Measurements from ENCODE around the gene TMEM91.

The TMEM91 gene

GRCh38 chr19:41412953-41413352 lies 36.6 kb downstream of the TMEM91 start:
- no peak for DNase-seq

- no peak for DNase-seq
Measured at GRCh38 chr19:41413947-41414346, 37.6 kb downstream of the TMEM91 start.

- DNase-seq = no peak
Measured at GRCh38 chr19:41414461-41414860, 38.1 kb downstream of the TMEM91 start.

DNA sequence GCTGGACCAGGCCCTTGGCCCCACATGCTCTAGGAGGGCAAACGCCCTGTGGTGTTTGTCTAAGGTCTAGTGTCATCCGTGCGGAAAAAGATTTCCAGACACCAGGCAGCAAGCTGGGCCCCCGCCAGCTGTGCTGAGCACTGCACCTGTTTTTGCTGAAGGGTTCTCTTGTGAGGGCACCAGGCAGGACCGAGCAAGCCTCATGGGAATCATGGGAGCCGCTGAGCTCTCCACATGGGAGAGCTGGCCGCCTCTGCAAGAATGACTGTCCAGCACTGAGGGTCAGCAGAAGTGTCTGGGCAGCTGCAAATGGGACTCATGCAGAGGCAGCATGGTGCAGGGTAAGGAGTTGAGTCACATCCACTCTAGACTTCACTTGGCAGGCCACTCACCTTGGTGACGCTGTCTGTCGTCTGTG lies 38.8 kb downstream of the TMEM91 start:
- no peak for DNase-seq

- no peak for DNase-seq
Measured at GRCh38 chr19:41416194-41416674, 39.9 kb downstream of the TMEM91 start.

DNA sequence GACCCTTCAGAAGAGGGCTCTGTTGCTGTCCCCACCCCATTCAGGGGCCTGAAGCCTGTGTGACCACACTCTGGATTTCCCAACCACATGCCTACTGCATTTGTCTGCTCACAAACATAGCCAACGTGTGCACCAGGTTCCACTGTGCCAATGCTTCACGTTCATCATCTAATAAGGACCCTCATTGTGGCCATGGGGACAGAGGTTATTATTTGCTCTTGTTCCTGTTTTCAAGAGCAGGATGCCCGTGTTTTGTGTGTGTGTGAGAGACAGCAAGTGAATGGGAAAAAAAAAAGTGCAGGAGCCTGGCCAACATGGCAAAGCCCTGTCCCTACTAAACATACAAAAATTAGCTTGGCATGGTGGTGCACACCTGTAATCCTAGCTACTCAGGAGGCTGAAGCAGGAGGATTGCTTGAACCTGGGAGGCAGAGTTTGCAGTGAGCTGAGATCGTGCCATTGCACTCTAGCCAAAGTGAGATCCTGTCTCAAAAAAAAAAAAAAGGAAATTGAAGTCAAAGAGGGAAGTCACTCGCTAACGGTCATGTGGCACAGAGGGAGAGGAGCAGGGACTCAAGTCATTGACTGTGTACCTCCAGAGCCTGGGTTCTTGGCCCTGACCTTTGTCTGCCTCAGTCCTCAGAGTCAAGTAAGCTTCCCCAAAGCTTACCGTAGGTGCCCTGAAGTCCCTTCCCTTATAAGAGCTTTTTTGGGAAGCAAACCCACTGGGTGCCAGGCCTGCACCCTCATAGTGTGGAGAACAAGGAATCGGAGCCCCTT lies 44.0 kb downstream of the TMEM91 start:
- peak; percentile 73 for DNase-seq

GRCh38 chr19:41421314-41421713 lies 45.0 kb downstream of the TMEM91 start:
- no peak for DNase-seq

DNA sequence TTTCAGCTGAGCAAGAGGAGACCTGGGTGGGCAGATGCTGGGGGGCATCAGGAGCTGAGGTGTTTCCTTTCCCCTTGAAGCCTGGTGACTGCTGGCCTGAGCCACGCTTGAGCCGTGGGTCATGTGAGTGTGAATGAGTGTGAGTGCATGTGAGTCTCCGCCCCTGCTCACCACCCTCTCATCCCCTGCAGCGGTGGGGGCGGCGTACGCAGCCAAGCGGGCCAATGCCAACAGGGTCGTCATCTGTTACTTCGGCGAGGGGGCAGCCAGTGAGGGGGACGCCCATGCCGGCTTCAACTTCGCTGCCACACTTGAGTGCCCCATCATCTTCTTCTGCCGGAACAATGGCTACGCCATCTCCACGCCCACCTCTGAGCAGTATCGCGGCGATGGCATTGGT lies 45.6 kb downstream of the TMEM91 start:
- no peak for DNase-seq

GRCh38 chr19:41422456-41422855 lies 46.1 kb downstream of the TMEM91 start:
- no peak for DNase-seq

DNA sequence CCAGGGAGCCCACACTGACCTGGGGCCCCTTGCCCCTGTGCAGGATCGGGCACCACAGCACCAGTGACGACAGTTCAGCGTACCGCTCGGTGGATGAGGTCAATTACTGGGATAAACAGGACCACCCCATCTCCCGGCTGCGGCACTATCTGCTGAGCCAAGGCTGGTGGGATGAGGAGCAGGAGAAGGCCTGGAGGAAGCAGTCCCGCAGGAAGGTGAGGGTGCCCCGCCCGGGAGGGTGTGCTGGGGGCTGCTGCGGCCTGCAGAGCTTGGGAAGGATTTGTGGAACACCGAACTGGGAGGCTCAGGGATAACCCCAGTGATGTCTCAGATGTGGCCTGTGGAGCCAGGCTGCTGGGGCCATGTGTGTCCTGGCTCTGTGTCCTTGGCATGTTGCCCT lies 46.6 kb downstream of the TMEM91 start:
- DNase-seq = no peak

DNA sequence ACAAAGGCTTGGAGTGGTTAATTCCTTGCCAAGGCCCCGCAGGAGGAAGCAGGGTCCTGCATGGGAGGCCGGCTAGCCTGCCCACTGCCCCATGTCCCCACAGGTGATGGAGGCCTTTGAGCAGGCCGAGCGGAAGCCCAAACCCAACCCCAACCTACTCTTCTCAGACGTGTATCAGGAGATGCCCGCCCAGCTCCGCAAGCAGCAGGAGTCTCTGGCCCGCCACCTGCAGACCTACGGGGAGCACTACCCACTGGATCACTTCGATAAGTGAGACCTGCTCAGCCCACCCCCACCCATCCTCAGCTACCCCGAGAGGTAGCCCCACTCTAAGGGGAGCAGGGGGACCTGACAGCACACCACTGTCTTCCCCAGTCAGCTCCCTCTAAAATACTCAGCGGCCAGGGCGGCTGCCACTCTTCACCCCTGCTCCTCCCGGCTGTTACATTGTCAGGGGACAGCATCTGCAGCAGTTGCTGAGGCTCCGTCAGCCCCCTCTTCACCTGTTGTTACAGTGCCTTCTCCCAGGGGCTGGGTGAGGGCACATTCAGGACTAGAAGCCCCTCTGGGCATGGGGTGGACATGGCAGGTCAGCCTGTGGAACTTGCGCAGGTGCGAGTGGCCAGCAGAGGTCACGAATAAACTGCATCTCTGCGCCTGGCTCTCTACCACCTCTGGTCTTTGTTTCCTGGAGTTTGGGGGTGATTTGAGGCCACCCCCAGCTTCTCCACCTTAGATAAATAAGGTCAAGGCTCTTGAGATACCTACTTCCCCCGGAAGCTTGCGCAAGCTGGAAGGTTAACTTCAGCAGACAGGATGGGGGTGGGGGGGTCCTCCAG lies 48.2 kb downstream of the TMEM91 start:
- DNase-seq = no peak

GRCh38 chr19:41425174-41426115 lies 49.1 kb downstream of the TMEM91 start:
- no peak for DNase-seq

GRCh38 chr19:41426116-41426841 lies 49.9 kb downstream of the TMEM91 start:
- no peak for DNase-seq

- DNase-seq = peak; percentile 70
Measured at GRCh38 chr19:41426952-41427646, 50.8 kb downstream of the TMEM91 start, which contains the start of gene B3GNT8. TSS of gene B3GNT8 (minus strand) at chr19:41427374. CDS start at chr19:41426778, 596 bp downstream.

- DNase-seq = peak; percentile 15
Measured at GRCh38 chr19:41427647-41428480, 51.5 kb downstream of the TMEM91 start.

GRCh38 chr19:41428481-41428859 lies 52.1 kb downstream of the TMEM91 start:
- DNase-seq = no peak

DNA sequence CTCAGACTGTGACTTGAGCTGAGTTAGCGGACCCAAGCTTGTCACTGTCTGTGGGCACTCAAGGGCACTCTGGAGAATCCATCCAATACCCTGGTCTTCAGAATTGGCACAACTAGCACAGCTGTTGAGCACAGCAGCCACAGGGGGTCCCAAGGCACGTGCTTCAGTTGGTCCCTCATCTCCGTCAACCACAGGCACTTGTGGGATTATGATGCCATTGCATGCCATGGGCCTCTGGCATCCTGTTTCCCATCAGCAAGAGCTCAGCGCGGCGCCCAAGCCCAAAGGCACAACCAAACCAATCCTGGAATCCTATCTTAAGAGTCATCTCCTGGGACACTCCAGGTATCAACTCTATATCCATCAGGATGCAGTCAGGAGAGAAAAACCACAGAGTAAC lies 54.6 kb downstream of the TMEM91 start:
- DNase-seq = no peak

GRCh38 chr19:41431426-41432386 lies 55.4 kb downstream of the TMEM91 start:
- peak; percentile 67 for DNase-seq

DNA sequence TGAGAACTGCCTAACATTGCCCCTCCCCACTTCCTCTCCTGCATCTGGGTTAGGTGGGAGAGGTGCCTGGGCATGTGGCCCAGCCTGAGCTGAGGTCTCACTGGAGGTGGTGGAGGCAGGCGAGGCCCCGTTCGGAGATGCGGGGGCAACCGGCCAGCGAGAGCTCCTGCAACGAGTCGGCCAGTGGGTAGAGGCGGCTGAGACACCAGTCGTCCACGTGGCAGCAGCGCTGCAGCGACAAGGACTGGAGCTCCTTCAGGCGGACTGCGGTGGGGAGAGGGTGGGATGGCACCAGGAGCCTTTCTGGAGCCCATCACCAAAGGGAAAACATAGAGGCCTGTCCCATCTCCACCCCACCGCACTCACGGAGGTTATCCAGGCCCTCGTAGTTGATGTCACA lies 56.8 kb downstream of the TMEM91 start:
- no peak for DNase-seq
